Endothelial cell of umbilical vein (primary cell): ENCODE data around the gene SH3RF3. TPM values are rescaled to one million over a fixed set of nuclear protein-coding genes. Genes with fewer than 3 reads are reported as not detected.

Experiments used
- BruUV-seq: library from RNA; stranded (reverse); fragments of 400-500 nt; replicated peaks from 2 replicates; lab custom pipeline; 2021; lab: Mats Ljungman, UMichigan
- CTCF ChIA-PET: fragments of 300-600, 350-600 bp; sonication (Branson Sonifier 250); formaldehyde crosslinking; loops from one replicate; lab custom pipeline; 2021; ENCODE audit warnings: antibody characterized with exemption, inconsistent platforms; lab: Charles Lee
- POLR2A ChIA-PET: fragments of 300-600, 350-600 bp; sonication (Branson Sonifier 250); formaldehyde crosslinking; loops from one replicate; lab custom pipeline; 2021; ENCODE audit warnings: antibody characterized with exemption, inconsistent platforms; lab: Charles Lee
- DNase-seq: peaks from one replicate; pipeline ENCODE4 v3.0.0-alpha.2; 2011; ENCODE audit warnings: low read depth, low spot score
- FAIRE-seq: peaks from 2 replicates; lab custom pipeline; 2011; peaks lifted over from hg19 to GRCh38; lab: Jason Lieb, UNC
- H2AFZ ChIP-seq: 2 replicates; pipeline ENCODE4 v1.6.0; 2012; ENCODE audit warnings: low read depth, low read length, control low read depth, inconsistent platforms
- H3K27ac ChIP-seq: 2 replicates; pipeline ENCODE4 v1.5.1; 2011; ENCODE audit warnings: low read depth, mild to moderate bottlenecking, control low read depth, low read length, moderate library complexity; ENCODE audit not compliant: insufficient read depth
- H3K27me3 ChIP-seq, 2 experiments: 2 replicates each; pipeline versions ENCODE4 v1.6.0 to v1.6.1; 2011; ENCODE audit warnings: low read length in 2 of 2, mixed read lengths in 1 of 2; ENCODE audit not compliant: control insufficient read depth in 2 of 2, insufficient read depth in 2 of 2
- H3K36me3 ChIP-seq, 2 experiments: 2 replicates in 1 of 2; 3 replicates in 1 of 2; pipeline ENCODE4 v1.5.1; 2011; ENCODE audit warnings: low read length in 2 of 2, mild to moderate bottlenecking in 1 of 2, moderate library complexity in 1 of 2; ENCODE audit not compliant: control insufficient read depth in 2 of 2, insufficient read depth in 2 of 2; ENCODE audit errors: extremely low read depth in 1 of 2
- H3K4me1 ChIP-seq: 3 replicates; pipeline ENCODE4 v1.5.1; 2011; ENCODE audit warnings: mild to moderate bottlenecking, low read length; ENCODE audit not compliant: control insufficient read depth, insufficient read depth; ENCODE audit errors: extremely low read depth
- H3K4me2 ChIP-seq: 2 replicates; pipeline ENCODE4 v1.6.1; 2011; ENCODE audit warnings: low read length, control low read depth, mixed read lengths; ENCODE audit not compliant: insufficient read depth
- H3K4me3 ChIP-seq, 3 experiments: fragments of 200-600 bp in 1 of 3; sonication (generic), shearing (Covaris generic) in 1 of 3; replicated peaks in 1 of 3; 2 replicates each; pipeline ENCODE4 v1.5.1; 2011 to 2016; ENCODE audit warnings: control low read depth in 3 of 3, low read length in 3 of 3, mild to moderate bottlenecking in 2 of 3, inconsistent platforms in 1 of 3, low read depth in 1 of 3, moderate library complexity in 1 of 3; ENCODE audit not compliant: insufficient read depth in 1 of 3
- H3K79me2 ChIP-seq: 2 replicates; pipeline ENCODE4 v1.6.0; 2012; ENCODE audit warnings: low read length, inconsistent platforms; ENCODE audit not compliant: control insufficient read depth, insufficient read depth
- H3K9ac ChIP-seq: replicated peaks from 2 replicates; pipeline ENCODE3; 2011; ENCODE audit warnings: low read length, control low read depth; ENCODE audit not compliant: insufficient read depth; ENCODE audit errors: extremely low read depth
- H3K9me1 ChIP-seq: replicated peaks from 3 replicates; pipeline ENCODE4 v1.6.0; 2011; ENCODE audit warnings: mild to moderate bottlenecking, low read length; ENCODE audit not compliant: control insufficient read depth, insufficient read depth; ENCODE audit errors: extremely low read depth
- H3K9me3 ChIP-seq: replicated peaks from 2 replicates; pipeline ENCODE4 v1.5.1; 2012; ENCODE audit warnings: low read length, inconsistent platforms; ENCODE audit not compliant: control insufficient read depth, insufficient read depth
- H4K20me1 ChIP-seq: replicated peaks from 2 replicates; pipeline ENCODE3; 2011; ENCODE audit warnings: mild to moderate bottlenecking, low read length; ENCODE audit not compliant: control insufficient read depth, insufficient read depth; ENCODE audit errors: extremely low read depth
- CTCF ChIP-seq, 2 donors: IDR thresholded peaks; 1 replicate in 1 of 2; 2 replicates in 1 of 2; pipeline ENCODE4 v1.5.1; 2011; ENCODE audit warnings: low read length in 2 of 2, mild to moderate bottlenecking in 2 of 2, moderate library complexity in 2 of 2, control low read depth in 1 of 2, inconsistent platforms in 1 of 2, low read depth in 1 of 2; ENCODE audit not compliant: insufficient read depth in 1 of 2; ENCODE audit errors: extremely low read depth in 1 of 2
- EZH2 ChIP-seq: IDR thresholded peaks from 2 replicates; pipeline ENCODE4 v1.6.1; 2012; ENCODE audit warnings: borderline replicate concordance, low read depth, mild to moderate bottlenecking, moderate library complexity, low read length, inconsistent platforms; ENCODE audit not compliant: severe bottlenecking
- FOS ChIP-seq: IDR thresholded peaks from 2 replicates; pipeline ENCODE4 v1.6.1; 2011; ENCODE audit warnings: mild to moderate bottlenecking, low read length, moderate library complexity, borderline replicate concordance; ENCODE audit not compliant: insufficient read depth
- GATA2 ChIP-seq: IDR thresholded peaks from 2 replicates; pipeline ENCODE4 v1.7.0; 2011; ENCODE audit warnings: low read depth, mild to moderate bottlenecking, moderate library complexity, mixed read lengths, low read length; ENCODE audit not compliant: insufficient read length, insufficient read depth
- JUN ChIP-seq: IDR thresholded peaks from 2 replicates; pipeline ENCODE4 v1.6.1; 2011; ENCODE audit warnings: borderline replicate concordance, low read depth; ENCODE audit not compliant: insufficient read length, insufficient read depth
- MAX ChIP-seq: IDR thresholded peaks from 2 replicates; pipeline ENCODE4 v1.6.1; 2011; ENCODE audit not compliant: insufficient read depth, insufficient read length
- MYC ChIP-seq: IDR thresholded peaks from one replicate; pipeline ENCODE4 v1.6.1; 2011; ENCODE audit warnings: mild to moderate bottlenecking, low read depth, low read length
- POLR2A ChIP-seq: IDR thresholded peaks from 2 replicates; pipeline ENCODE4 v1.6.1; 2012; ENCODE audit warnings: low read depth, mild to moderate bottlenecking, control low read depth, low read length
- POLR2AphosphoS5 ChIP-seq: IDR thresholded peaks from 2 replicates; pipeline ENCODE4 v1.6.1; 2012; ENCODE audit warnings: low read depth, mild to moderate bottlenecking, control low read depth, low read length, moderate library complexity; ENCODE audit not compliant: insufficient read depth
- dilution Hi-C: fragments of 300-500 bp; cut with MboI; formaldehyde crosslinking; loops from one replicate; pipeline ENCODE4 v1.15.0; 2019; ENCODE audit warnings: low sequenced_read_pairs; ENCODE audit not compliant: extremely low pct_ligation_motif_present
- intact Hi-C: fragments of 100-400 bp; cut with micrococcal nuclease; formaldehyde crosslinking; loops from one replicate; pipeline ENCODE4 v1.10.0; 2022
- polyA plus RNA-seq, 4 experiments: library from polyadenylated mRNA; depleted of rRNA in 3 of 4; stranded (reverse) in 3 of 4; unstranded in 1 of 4; fragments of >200 nt; gene quantifications; 2 replicates each; pipeline versions ENCODE4 v1.2.1 to v1.2.3, GENCODE V29; 2011 to 2012; ENCODE audit warnings: missing spikeins in 1 of 4
- total RNA-seq: library from RNA; stranded (reverse); gene quantifications from 2 replicates; pipeline ENCODE4 v1.2.3, GENCODE V29; 2021

The SH3RF3 gene
- total and polyA plus RNA-seq, 2 donors (not counting 3 experiments of a cell fraction or from before 2014, with no cell fraction given), result 3.8 to 14.7 TPM

DNA sequence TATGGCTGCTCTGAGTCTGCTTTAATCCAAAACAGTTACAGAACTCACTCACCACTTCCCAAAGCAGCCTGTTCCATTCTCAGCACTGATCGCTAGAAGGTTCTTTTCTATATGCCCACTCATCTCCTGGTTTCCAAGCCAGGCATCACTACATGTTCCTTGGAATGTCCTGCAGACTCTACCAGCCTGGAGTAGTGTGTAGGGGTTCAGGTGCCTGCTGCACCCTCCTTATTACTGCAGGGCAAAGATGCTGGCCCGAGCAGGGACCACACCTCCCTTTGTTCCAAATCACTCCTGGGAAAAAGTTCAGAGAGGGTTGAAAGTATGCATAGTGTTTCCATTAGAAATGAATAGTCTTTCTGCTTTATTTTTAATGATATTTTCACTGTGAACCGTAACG, 196.6 kb downstream of the SH3RF3 start:
- no peak for FAIRE-seq
- TF ChIP-seq GATA2 (no peak), POLR2AphosphoS5 (no peak), FOS (no peak), MAX (no peak), CTCF (IDR thresholded peaks at IDR 0.05; ENCODE audit: extremely low read depth in 1 of 2, insufficient read depth in 1 of 2, low read depth in 1 of 2, low read length in 2 of 2) (no peak), POLR2A (no peak), MYC (no peak), JUN (no peak), EZH2 (no peak)
- Histone ChIP-seq H3K4me2 (peak overlapping the region; percentile 19), H3K27me3 (no peaks in the 10 kb centered on the region), H3K9ac (peak overlapping the region; percentile 24), H4K20me1 (no peaks in the 10 kb centered on the region), H3K36me3 (no peaks in the 10 kb centered on the region), H3K4me1 (peaks cover 47% of the 10 kb centered on the region), H3K4me3 (no peak overlapping the region), H3K79me2 (peaks cover 22% of the 10 kb centered on the region), H3K9me3 (no peaks in the 10 kb centered on the region), H2AFZ (peak overlapping the region; percentile 33), H3K9me1 (no peaks in the 10 kb centered on the region), H3K27ac (peak overlapping the region; percentile 73)
- intact Hi-C loops, result no loop called here
- ChIA-PET CTCF (no interaction called here), POLR2A (no interaction called here)
- BruUV-seq, result no TSS peak
- dilution Hi-C loops, result no loop called here
- DNase-seq, result peak; percentile 39
